OCI-LY7 (cell line): Measurements from ENCODE around the gene COL8A2. TPM values are rescaled to one million over a fixed set of nuclear protein-coding genes. Genes with fewer than 3 reads are reported as not detected.

Source experiments
- BruUV-seq: library from RNA; stranded (reverse); fragments of 400-500 nt; replicated peaks from 2 replicates; lab custom pipeline; 2021; lab: Mats Ljungman, UMichigan
- CTCF ChIA-PET: fragments of 300-600 bp; sonication (Branson Sonifier 250); formaldehyde crosslinking; loops from one replicate; lab custom pipeline; 2022; ENCODE audit warnings: antibody characterized with exemption; ENCODE audit not compliant: unreplicated experiment; lab: Charles Lee
- POLR2A ChIA-PET: fragments of 300-600 bp; sonication (Branson Sonifier 250); formaldehyde crosslinking; loops from one replicate; lab custom pipeline; 2022; ENCODE audit warnings: antibody characterized with exemption; lab: Charles Lee
- DNase-seq: peaks from one replicate; pipeline ENCODE4 v3.0.0-alpha.2; 2015; ENCODE audit warnings: low spot score
- H2AFZ ChIP-seq: fragments of 200-600 bp; sonication (generic), shearing (Covaris generic); 2 replicates; pipeline ENCODE4 v1.6.1; 2014; ENCODE audit warnings: mild to moderate bottlenecking, antibody characterized with exemption, low read length, moderate library complexity
- H3K27ac ChIP-seq: fragments of 200-600 bp; sonication (generic); 2 replicates; pipeline ENCODE4 v1.5.1; 2014; ENCODE audit warnings: mixed run types, low read depth, mild to moderate bottlenecking, moderate library complexity, low read length, inconsistent platforms; ENCODE audit not compliant: poor library complexity, severe bottlenecking
- H3K36me3 ChIP-seq: fragments of 200-600 bp; sonication (generic); 2 replicates; pipeline ENCODE4 v1.6.1; 2014; ENCODE audit warnings: mild to moderate bottlenecking, antibody characterized with exemption, low read length, moderate library complexity, mixed read lengths; ENCODE audit not compliant: insufficient read depth
- H3K4me1 ChIP-seq: fragments of 200-600 bp; sonication (generic); 2 replicates; pipeline ENCODE4 v1.5.1; 2014; ENCODE audit warnings: mild to moderate bottlenecking, low read length; ENCODE audit not compliant: insufficient read depth, poor library complexity, severe bottlenecking
- H3K4me2 ChIP-seq: fragments of 200-600 bp; sonication (generic); 2 replicates; pipeline ENCODE4 v1.6.1; 2014; ENCODE audit warnings: mild to moderate bottlenecking, low read length
- H3K4me3 ChIP-seq: fragments of 200-600 bp; sonication (generic); 2 replicates; pipeline ENCODE4 v1.5.1; 2014; ENCODE audit warnings: mild to moderate bottlenecking, low read depth, low read length; ENCODE audit not compliant: poor library complexity, severe bottlenecking
- H3K79me2 ChIP-seq: fragments of 200-600 bp; sonication (generic); 2 replicates; pipeline ENCODE4 v1.6.1; 2016; ENCODE audit warnings: low read depth, mild to moderate bottlenecking, low read length, moderate library complexity, mixed read lengths; ENCODE audit not compliant: insufficient read depth
- H3K9me2 ChIP-seq: fragments of 200-600 bp; sonication (generic); 2 replicates; pipeline ENCODE4 v1.6.1; 2016; ENCODE audit warnings: mild to moderate bottlenecking, low read length, mixed read lengths; ENCODE audit not compliant: insufficient read depth
- H3K9me3 ChIP-seq: fragments of 200-600 bp; sonication (generic); 2 replicates; pipeline ENCODE4 v1.6.1; 2014; ENCODE audit warnings: mild to moderate bottlenecking, mixed run types, low read length, mixed read lengths
- H4K20me1 ChIP-seq: fragments of 200-600 bp; sonication (generic); 2 replicates; pipeline ENCODE4 v1.6.1; 2014; ENCODE audit warnings: mild to moderate bottlenecking, antibody characterized with exemption, low read length, moderate library complexity, mixed read lengths; ENCODE audit not compliant: insufficient read depth
- EZH2phosphoT487 ChIP-seq: fragments of 200-600 bp; sonication (generic); IDR thresholded peaks from 2 replicates; pipeline ENCODE4 v1.6.1; 2018; ENCODE audit warnings: low read depth, borderline replicate concordance, mild to moderate bottlenecking, mixed run types, antibody characterized with exemption, low read length, moderate library complexity, mixed read lengths
- intact Hi-C: fragments of 100-400 bp; cut with micrococcal nuclease; formaldehyde crosslinking; loops from one replicate; pipeline ENCODE4 v1.10.0; 2022; ENCODE audit not compliant: unreplicated experiment
- total RNA-seq, 2 experiments: library from RNA; depleted of rRNA in 1 of 2; stranded (reverse); fragments of >200 nt in 1 of 2; shearing (Covaris generic) in 1 of 2; gene quantifications; 2 replicates each; pipeline ENCODE4 v1.2.3, GENCODE V29; 2014 to 2022
- TF ChIP-seq, protein P1 (sequence below): fragments of 200-600 bp; sonication (generic); conservative IDR thresholded peaks from 2 replicates; pipeline ENCODE4 v1.5.1; 2014; ENCODE audit warnings: mild to moderate bottlenecking, antibody characterized with exemption, low read length, moderate library complexity, mixed read lengths

Gene COL8A2
- total RNA-seq, 2 experiments from 2014 or later: not detected

DNA sequence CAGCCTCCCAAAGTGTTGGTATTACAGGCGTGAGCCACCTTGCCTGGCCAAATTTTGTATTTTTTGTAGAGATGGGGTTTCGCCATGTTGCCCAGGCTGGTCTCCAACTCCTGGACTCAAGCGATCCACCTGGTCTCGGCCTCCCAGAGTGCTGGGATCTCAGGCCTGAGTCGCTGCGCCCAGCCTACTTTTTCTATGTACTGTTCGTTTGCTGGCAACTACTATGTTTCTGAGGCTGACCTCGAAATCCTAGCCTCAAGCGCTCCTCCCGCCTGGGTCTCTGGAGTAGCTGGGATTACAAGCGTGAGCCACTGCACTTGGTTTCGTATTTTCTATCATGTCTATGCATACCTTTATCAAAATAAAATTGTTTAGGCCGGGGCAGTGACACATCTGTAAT is 41.8 kb downstream of the COL8A2 start:
- Histone ChIP-seq H3K4me3 (no peak overlapping the region), H3K4me1 (peaks cover 2% of the 10 kb centered on the region), H2AFZ (no peak overlapping the region), H3K9me3 (no peaks in the 10 kb centered on the region), H3K36me3 (no peaks in the 10 kb centered on the region), H3K4me2 (no peak overlapping the region), H3K9me2 (no peaks in the 10 kb centered on the region), H4K20me1 (no peaks in the 10 kb centered on the region), H3K27ac (no peak overlapping the region), H3K79me2 (no peaks in the 10 kb centered on the region)
- intact Hi-C loops: no loop called here
- CTCF ChIA-PET: no interaction called here
- no peak for DNase-seq
- TF ChIP-seq, protein P1, sequence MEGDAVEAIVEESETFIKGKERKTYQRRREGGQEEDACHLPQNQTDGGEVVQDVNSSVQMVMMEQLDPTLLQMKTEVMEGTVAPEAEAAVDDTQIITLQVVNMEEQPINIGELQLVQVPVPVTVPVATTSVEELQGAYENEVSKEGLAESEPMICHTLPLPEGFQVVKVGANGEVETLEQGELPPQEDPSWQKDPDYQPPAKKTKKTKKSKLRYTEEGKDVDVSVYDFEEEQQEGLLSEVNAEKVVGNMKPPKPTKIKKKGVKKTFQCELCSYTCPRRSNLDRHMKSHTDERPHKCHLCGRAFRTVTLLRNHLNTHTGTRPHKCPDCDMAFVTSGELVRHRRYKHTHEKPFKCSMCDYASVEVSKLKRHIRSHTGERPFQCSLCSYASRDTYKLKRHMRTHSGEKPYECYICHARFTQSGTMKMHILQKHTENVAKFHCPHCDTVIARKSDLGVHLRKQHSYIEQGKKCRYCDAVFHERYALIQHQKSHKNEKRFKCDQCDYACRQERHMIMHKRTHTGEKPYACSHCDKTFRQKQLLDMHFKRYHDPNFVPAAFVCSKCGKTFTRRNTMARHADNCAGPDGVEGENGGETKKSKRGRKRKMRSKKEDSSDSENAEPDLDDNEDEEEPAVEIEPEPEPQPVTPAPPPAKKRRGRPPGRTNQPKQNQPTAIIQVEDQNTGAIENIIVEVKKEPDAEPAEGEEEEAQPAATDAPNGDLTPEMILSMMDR: no peak
- no peak for TF ChIP-seq EZH2phosphoT487
- POLR2A ChIA-PET: no interaction called here
- BruUV-seq: no TSS peak

DNA sequence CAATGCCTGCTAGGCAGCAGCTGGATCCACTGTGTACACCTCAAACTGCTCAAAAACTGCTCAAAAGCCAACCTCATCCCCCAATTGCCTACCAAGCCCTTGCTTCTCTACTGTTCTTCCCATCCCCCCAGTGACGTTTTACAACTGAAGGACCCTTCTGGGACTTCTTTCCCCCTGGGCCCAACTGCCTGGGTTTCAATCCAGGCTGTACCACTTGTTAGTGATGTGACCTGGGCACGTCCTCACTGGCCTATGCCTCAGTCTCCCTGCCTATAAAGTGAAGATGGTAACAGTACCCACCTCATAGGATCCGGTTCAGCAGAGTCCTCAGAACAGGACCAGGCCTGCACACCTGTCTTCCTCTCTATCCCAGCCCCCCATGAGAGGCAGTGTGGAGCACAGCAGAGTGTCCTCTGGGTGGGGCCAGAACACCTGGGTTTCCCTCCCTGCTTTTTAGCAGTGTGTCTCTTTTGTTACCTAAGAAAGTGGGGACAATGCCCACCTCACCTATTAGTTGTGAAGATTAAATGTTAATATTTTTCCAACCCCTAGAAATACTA is 43.0 kb downstream of the COL8A2 start:
- Histone ChIP-seq H3K9me2 (no peaks in the 10 kb centered on the region), H3K4me3 (no peak overlapping the region), H3K36me3 (no peaks in the 10 kb centered on the region), H3K79me2 (no peaks in the 10 kb centered on the region), H4K20me1 (no peaks in the 10 kb centered on the region), H3K4me1 (no peaks in the 10 kb centered on the region), H3K4me2 (no peak overlapping the region), H3K9me3 (no peaks in the 10 kb centered on the region), H3K27ac (no peak overlapping the region), H2AFZ (no peak overlapping the region)
- ChIA-PET CTCF (no interaction called here), POLR2A (no interaction called here)
- intact Hi-C loops: no loop called here
- no peak for TF ChIP-seq EZH2phosphoT487
- TF ChIP-seq, protein P1: peak; percentile 36; the same call in 1 of the 2 replicates
- no TSS peak for BruUV-seq
- peak; percentile 28 for DNase-seq

DNA sequence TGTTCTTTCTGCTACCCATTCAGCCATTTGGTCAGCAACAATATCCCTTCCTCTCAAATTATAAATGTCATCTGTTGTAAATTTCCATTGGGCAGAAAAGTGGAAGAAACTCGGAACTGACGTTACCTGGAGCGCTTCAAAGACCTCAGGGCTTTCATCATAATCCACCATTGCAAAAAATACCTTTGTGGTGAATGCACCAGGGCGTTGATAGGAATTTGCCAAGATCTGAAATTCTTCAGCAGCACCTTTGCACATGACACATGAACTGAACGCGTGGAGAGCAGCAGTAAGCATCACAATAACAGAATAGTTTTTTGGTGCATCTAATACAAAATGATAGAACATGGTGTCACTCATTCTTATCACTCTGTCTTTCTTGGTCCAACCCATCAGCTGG is 44.2 kb downstream of the COL8A2 start:
- Histone ChIP-seq H2AFZ (no peak overlapping the region), H3K79me2 (no peaks in the 10 kb centered on the region), H3K27ac (no peak overlapping the region), H3K4me1 (no peaks in the 10 kb centered on the region), H3K4me2 (no peak overlapping the region), H3K9me2 (no peaks in the 10 kb centered on the region), H3K36me3 (no peaks in the 10 kb centered on the region), H3K4me3 (no peak overlapping the region), H4K20me1 (no peaks in the 10 kb centered on the region), H3K9me3 (no peaks in the 10 kb centered on the region)
- POLR2A ChIA-PET: no interaction called here
- no TSS peak for BruUV-seq
- no peak for DNase-seq
- TF ChIP-seq, protein P1: no peak
- TF ChIP-seq EZH2phosphoT487: no peak
- CTCF ChIA-PET: no interaction called here
- intact Hi-C loops: no loop called here
